GM23248 (cell line): Measurements from ENCODE around the gene TMEM130.

Experiments used
- EZH2 ChIP-seq: fragments of 200-600 bp; sonication (generic); IDR thresholded peaks from 2 replicates; pipeline ENCODE4 v1.6.1; 2018; ENCODE audit warnings: antibody characterized with exemption, mild to moderate bottlenecking; ENCODE audit not compliant: insufficient read depth, poor library complexity, severe bottlenecking
- EZH2phosphoT487 ChIP-seq: fragments of 200-600 bp; sonication (generic); IDR thresholded peaks from 2 replicates; pipeline ENCODE4 v1.6.1; 2018; ENCODE audit warnings: antibody characterized with exemption, moderate library complexity, mild to moderate bottlenecking, low read depth; ENCODE audit not compliant: insufficient read depth

DNA sequence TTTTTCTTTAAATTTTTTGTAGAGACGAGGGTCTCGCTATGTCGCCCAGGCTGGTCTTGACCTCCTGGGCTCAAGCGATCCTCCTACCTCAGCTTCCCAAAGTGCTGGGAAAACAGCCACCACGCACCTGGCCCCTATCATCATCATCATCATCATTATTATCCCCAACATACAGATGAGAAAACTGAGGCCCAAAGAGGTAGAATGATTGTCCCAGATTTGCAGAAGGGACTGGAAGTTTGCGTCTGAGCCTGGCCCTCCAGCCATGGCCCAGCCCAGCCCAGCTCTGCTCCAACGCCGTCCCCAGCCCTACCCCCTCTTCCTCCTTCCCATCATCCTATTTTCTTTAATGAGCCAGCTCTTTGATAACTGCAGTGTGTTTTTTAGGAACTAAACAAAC is 34.9 kb downstream of the TMEM130 start:
- TF ChIP-seq EZH2 (no peak), EZH2phosphoT487 (no peak)
